C4-2B (cell line): Measurements from ENCODE around the gene S100A3.

Source experiments
- ZFX ChIP-seq: fragments of 450-650 bp; IDR thresholded peaks from 2 replicates; pipeline ENCODE4 v1.6.1; 2017
- TF ChIP-seq, protein P1 (sequence below): fragments of 450-650 bp; conservative IDR thresholded peaks from 2 replicates; pipeline ENCODE4 v1.5.1; 2017; ENCODE audit warnings: mild to moderate bottlenecking

DNA sequence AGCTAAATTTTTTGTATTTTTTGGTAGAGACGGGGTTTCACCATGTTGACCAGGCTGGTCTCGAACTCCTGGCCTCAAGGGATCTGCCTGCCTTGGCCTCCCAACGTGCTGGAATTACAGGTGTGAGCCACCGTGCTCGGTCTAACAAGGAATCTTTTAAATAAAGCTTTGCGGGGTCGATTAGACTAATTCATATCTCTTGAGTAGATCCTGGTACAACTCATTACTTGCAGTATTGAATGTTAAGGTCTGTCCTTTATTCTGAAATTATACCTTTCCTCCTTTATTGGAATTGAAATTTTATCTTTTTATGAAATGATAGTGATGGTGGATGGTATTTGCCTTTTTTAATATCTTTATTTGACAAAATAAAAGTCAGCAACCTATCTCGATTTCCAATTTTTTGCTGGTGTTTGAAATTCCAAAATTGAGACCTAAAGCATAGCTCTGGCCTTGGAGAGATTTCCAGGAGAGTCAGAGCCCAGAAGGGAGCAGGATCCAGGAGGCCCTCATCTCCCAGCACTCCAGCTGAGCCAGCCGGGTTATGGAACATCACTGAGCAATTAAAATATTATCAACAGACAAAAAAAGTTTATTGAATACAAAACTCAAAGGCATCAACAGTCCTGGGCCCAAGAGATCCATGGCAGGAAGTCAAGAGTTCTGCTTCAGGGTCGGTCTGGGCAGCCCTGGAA is 11.9 kb upstream of the S100A3 start:
- TF ChIP-seq, protein P1, sequence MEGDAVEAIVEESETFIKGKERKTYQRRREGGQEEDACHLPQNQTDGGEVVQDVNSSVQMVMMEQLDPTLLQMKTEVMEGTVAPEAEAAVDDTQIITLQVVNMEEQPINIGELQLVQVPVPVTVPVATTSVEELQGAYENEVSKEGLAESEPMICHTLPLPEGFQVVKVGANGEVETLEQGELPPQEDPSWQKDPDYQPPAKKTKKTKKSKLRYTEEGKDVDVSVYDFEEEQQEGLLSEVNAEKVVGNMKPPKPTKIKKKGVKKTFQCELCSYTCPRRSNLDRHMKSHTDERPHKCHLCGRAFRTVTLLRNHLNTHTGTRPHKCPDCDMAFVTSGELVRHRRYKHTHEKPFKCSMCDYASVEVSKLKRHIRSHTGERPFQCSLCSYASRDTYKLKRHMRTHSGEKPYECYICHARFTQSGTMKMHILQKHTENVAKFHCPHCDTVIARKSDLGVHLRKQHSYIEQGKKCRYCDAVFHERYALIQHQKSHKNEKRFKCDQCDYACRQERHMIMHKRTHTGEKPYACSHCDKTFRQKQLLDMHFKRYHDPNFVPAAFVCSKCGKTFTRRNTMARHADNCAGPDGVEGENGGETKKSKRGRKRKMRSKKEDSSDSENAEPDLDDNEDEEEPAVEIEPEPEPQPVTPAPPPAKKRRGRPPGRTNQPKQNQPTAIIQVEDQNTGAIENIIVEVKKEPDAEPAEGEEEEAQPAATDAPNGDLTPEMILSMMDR: no peak
- TF ChIP-seq ZFX: no peak
